Immature natural killer cell (primary cell): ENCODE data around the gene AMFR. TPM values are rescaled to one million over a fixed set of nuclear protein-coding genes. Genes with fewer than 3 reads are reported as not detected.
A peak's percentile ranks its signal among the peaks of the same experiment; 100 is the strongest.

Experiments used
- DNase-seq, 3 donors: peaks; one replicate each; pipeline ENCODE4 v3.0.0; 2022; ENCODE audit warnings: mixed read lengths in 1 of 3
- H3K27ac Mint-ChIP-seq, 6 donors: one replicate each; pipeline ENCODE4 v1.8.0; 2020; ENCODE audit warnings: mixed read lengths in 6 of 6, mild to moderate bottlenecking in 5 of 6, inconsistent platforms in 4 of 6, moderate library complexity in 3 of 6
- H3K27me3 Mint-ChIP-seq, 3 donors: one replicate each; pipeline ENCODE4 v1.8.0; 2020 to 2021; ENCODE audit warnings: low read depth in 3 of 3, mild to moderate bottlenecking in 3 of 3, mixed read lengths in 3 of 3, moderate library complexity in 3 of 3, inconsistent platforms in 1 of 3
- H3K36me3 Mint-ChIP-seq, 3 donors: one replicate each; pipeline ENCODE4 v1.8.0; 2020; ENCODE audit warnings: mixed read lengths in 3 of 3, inconsistent platforms in 2 of 3, mild to moderate bottlenecking in 2 of 3
- H3K4me1 Mint-ChIP-seq, 2 donors: one replicate each; pipeline ENCODE4 v1.8.0; 2020; ENCODE audit warnings: inconsistent platforms in 2 of 2, mild to moderate bottlenecking in 2 of 2, mixed read lengths in 2 of 2, moderate library complexity in 1 of 2
- H3K4me3 Mint-ChIP-seq, 5 donors: one replicate each; pipeline ENCODE4 v1.8.0; 2020; ENCODE audit warnings: mild to moderate bottlenecking in 5 of 5, mixed read lengths in 5 of 5, inconsistent platforms in 3 of 5, moderate library complexity in 3 of 5
- H3K9me3 Mint-ChIP-seq, 6 donors: one replicate each; pipeline ENCODE4 v1.8.0; 2020; ENCODE audit warnings: mild to moderate bottlenecking in 6 of 6, mixed read lengths in 6 of 6, inconsistent platforms in 4 of 6, moderate library complexity in 3 of 6
- polyA plus RNA-seq, 3 donors: library from polyadenylated mRNA; unstranded; fragments of 300-500 nt; fragmentation: Illumina TruSeq; gene quantifications; one replicate each; pipeline ENCODE4 v1.2.3, GENCODE V29; 2021

AMFR gene
- polyA plus RNA-seq, 3 donors from 2014 or later: 17.8 to 63.3 (median 40.3) TPM

GRCh38 chr16:56450275-56450985 lies 25.1 kb upstream of the AMFR start:
- peak overlapping the region; percentile 97 to 99 (median 98) for H3K4me3 Mint-ChIP-seq
- H3K27ac Mint-ChIP-seq: peak overlapping the region; percentile 86 to 97 (median 95)
- H3K4me1 Mint-ChIP-seq: peaks cover 38 to 62% of the 10 kb centered on the region in 2 donors
- peaks cover 9 to 18% (median 14%) of the 10 kb centered on the region in 3 donors for H3K36me3 Mint-ChIP-seq
- no peak for DNase-seq
- H3K9me3 Mint-ChIP-seq: no peaks in the 10 kb centered on the region
- peaks cover 0 to 2% (median 0%) of the 10 kb centered on the region in 3 donors for H3K27me3 Mint-ChIP-seq

- Mint-ChIP-seq H3K27ac (peak overlapping the region in 1 of 6 donors; percentile 14), H3K36me3 (peaks cover 3 to 8% (median 3%) of the 10 kb centered on the region in 3 donors), H3K4me1 (peaks cover 37 to 56% of the 10 kb centered on the region in 2 donors), H3K27me3 (peaks cover 0 to 2% (median 0%) of the 10 kb centered on the region in 3 donors), H3K9me3 (no peaks in the 10 kb centered on the region), H3K4me3 (no peak overlapping the region)
- DNase-seq: no peak
Measured at GRCh38 chr16:56448005-56448404, 22.7 kb upstream of the AMFR start.

GRCh38 chr16:56447286-56447685 lies 21.9 kb upstream of the AMFR start:
- peaks cover 32 to 49% of the 10 kb centered on the region in 2 donors for H3K4me1 Mint-ChIP-seq
- peaks cover 0 to 2% (median 0%) of the 10 kb centered on the region in 3 donors for H3K27me3 Mint-ChIP-seq
- no peaks in the 10 kb centered on the region for H3K9me3 Mint-ChIP-seq
- no peak overlapping the region for H3K27ac Mint-ChIP-seq
- H3K4me3 Mint-ChIP-seq: no peak overlapping the region
- H3K36me3 Mint-ChIP-seq: peaks cover 8 to 14% (median 9%) of the 10 kb centered on the region in 3 donors
- DNase-seq: no peak

- DNase-seq: no peak
- Mint-ChIP-seq H3K36me3 (peaks cover 23 to 41% (median 24%) of the 10 kb centered on the region in 3 donors), H3K27me3 (peaks cover 0 to 3% (median 0%) of the 10 kb centered on the region in 3 donors), H3K27ac (peak overlapping the region in 1 of 6 donors; percentile 28), H3K4me1 (no peaks in the 10 kb centered on the region), H3K4me3 (no peak overlapping the region), H3K9me3 (no peaks in the 10 kb centered on the region)
Measured at GRCh38 chr16:56438038-56438437, 12.7 kb upstream of the AMFR start.

GRCh38 chr16:56436258-56436657 lies 10.9 kb upstream of the AMFR start:
- H3K27me3 Mint-ChIP-seq: peaks cover 0 to 3% (median 0%) of the 10 kb centered on the region in 3 donors
- no peak for DNase-seq
- no peak overlapping the region for H3K4me3 Mint-ChIP-seq
- H3K9me3 Mint-ChIP-seq: no peaks in the 10 kb centered on the region
- no peaks in the 10 kb centered on the region for H3K4me1 Mint-ChIP-seq
- H3K27ac Mint-ChIP-seq: peak overlapping the region in 1 of 6 donors; percentile 19
- peaks cover 14 to 46% (median 16%) of the 10 kb centered on the region in 3 donors for H3K36me3 Mint-ChIP-seq

- Mint-ChIP-seq H3K27me3 (peaks cover 0 to 5% (median 3%) of the 10 kb centered on the region in 3 donors), H3K36me3 (peaks cover 7 to 28% (median 11%) of the 10 kb centered on the region in 3 donors), H3K4me1 (peaks cover 16 to 27% of the 10 kb centered on the region in 2 donors), H3K27ac (peak overlapping the region in 2 of 6 donors; percentile 7 to 25), H3K4me3 (no peak overlapping the region), H3K9me3 (no peaks in the 10 kb centered on the region)
- DNase-seq: no peak
Measured at GRCh38 chr16:56428091-56428490, 2.7 kb upstream of the AMFR start.

- DNase-seq: no peak
- Mint-ChIP-seq H3K9me3 (no peaks in the 10 kb centered on the region), H3K4me3 (peak overlapping the region; percentile 28 to 81 (median 75)), H3K36me3 (peaks cover 6 to 14% (median 8%) of the 10 kb centered on the region in 3 donors), H3K27ac (peak overlapping the region in 5 of 6 donors; percentile 1 to 81 (median 65)), H3K27me3 (peaks cover 3 to 5% (median 3%) of the 10 kb centered on the region in 3 donors), H3K4me1 (peaks cover 27 to 42% of the 10 kb centered on the region in 2 donors)
Measured at GRCh38 chr16:56426585-56426984, 1.2 kb upstream of the AMFR start.

GRCh38 chr16:56424791-56425438 lies 430 bp downstream of the AMFR start:
- no peak for DNase-seq
- Mint-ChIP-seq H3K27me3 (peaks cover 3 to 5% (median 3%) of the 10 kb centered on the region in 3 donors), H3K9me3 (no peaks in the 10 kb centered on the region), H3K4me3 (peak overlapping the region; percentile 85 to 91 (median 90)), H3K27ac (peak overlapping the region in 1 of 6 donors; percentile 91), H3K36me3 (no peaks in the 10 kb centered on the region), H3K4me1 (peaks cover 31 to 50% of the 10 kb centered on the region in 2 donors)

GRCh38 chr16:56424404-56424764 lies 961 bp downstream of the AMFR start:
- Mint-ChIP-seq H3K4me3 (peak overlapping the region; percentile 85 to 91 (median 90)), H3K27me3 (peaks cover 3 to 5% (median 3%) of the 10 kb centered on the region in 3 donors), H3K4me1 (peaks cover 31 to 50% of the 10 kb centered on the region in 2 donors), H3K36me3 (no peaks in the 10 kb centered on the region), H3K27ac (peak overlapping the region; percentile 51 to 91 (median 79)), H3K9me3 (no peaks in the 10 kb centered on the region)
- DNase-seq: no peak

GRCh38 chr16:56423584-56424403 lies 1.6 kb downstream of the AMFR start:
- H3K36me3 Mint-ChIP-seq: no peaks in the 10 kb centered on the region
- peak overlapping the region; percentile 85 to 91 (median 90) for H3K4me3 Mint-ChIP-seq
- H3K27me3 Mint-ChIP-seq: peaks cover 3 to 5% (median 3%) of the 10 kb centered on the region in 3 donors
- H3K9me3 Mint-ChIP-seq: no peaks in the 10 kb centered on the region
- peaks cover 31 to 50% of the 10 kb centered on the region in 2 donors for H3K4me1 Mint-ChIP-seq
- peak overlapping the region; percentile 51 to 91 (median 79) for H3K27ac Mint-ChIP-seq
- no peak for DNase-seq

GRCh38 chr16:56422896-56423441 lies 2.4 kb downstream of the AMFR start:
- peaks cover 31 to 50% of the 10 kb centered on the region in 2 donors for H3K4me1 Mint-ChIP-seq
- peak overlapping the region in 2 of 6 donors; percentile 20 to 22 for H3K27ac Mint-ChIP-seq
- no peak for DNase-seq
- no peaks in the 10 kb centered on the region for H3K36me3 Mint-ChIP-seq
- H3K9me3 Mint-ChIP-seq: no peaks in the 10 kb centered on the region
- peak overlapping the region; percentile 7 to 64 (median 45) for H3K4me3 Mint-ChIP-seq
- peaks cover 3 to 5% (median 3%) of the 10 kb centered on the region in 3 donors for H3K27me3 Mint-ChIP-seq

GRCh38 chr16:56421976-56422669 lies 3.2 kb downstream of the AMFR start:
- Mint-ChIP-seq H3K27ac (peak overlapping the region in 2 of 6 donors; percentile 11 to 25), H3K4me1 (peaks cover 31 to 46% of the 10 kb centered on the region in 2 donors), H3K27me3 (peaks cover 3 to 5% (median 3%) of the 10 kb centered on the region in 3 donors), H3K4me3 (no peak overlapping the region), H3K36me3 (no peaks in the 10 kb centered on the region), H3K9me3 (no peaks in the 10 kb centered on the region)
- no peak for DNase-seq

- Mint-ChIP-seq H3K27ac (no peak overlapping the region), H3K9me3 (no peaks in the 10 kb centered on the region)
Measured at GRCh38 chr16:56421313-56421712, 4.0 kb downstream of the AMFR start.

More at GRCh38 chr16:56421313-56421712, 4.0 kb downstream of the AMFR start:
- Mint-ChIP-seq H3K36me3 (no peaks in the 10 kb centered on the region), H3K4me3 (no peak overlapping the region), H3K27me3 (peaks cover 3 to 5% (median 3%) of the 10 kb centered on the region in 3 donors), H3K4me1 (peaks cover 31 to 44% of the 10 kb centered on the region in 2 donors)
- no peak for DNase-seq
